H9 (cell line): ENCODE measurements around the gene INSC. TPM values are rescaled to one million over a fixed set of nuclear protein-coding genes. Genes with fewer than 3 reads are reported as not detected.

Source experiments
- DNase-seq: peaks from one replicate; pipeline ENCODE4 v3.0.0-alpha.2; 2017
- H2AFZ ChIP-seq: one replicate; pipeline ENCODE4 v1.6.1; 2013; ENCODE audit warnings: mild to moderate bottlenecking, low read length, control low read depth, moderate library complexity
- H2AK5ac ChIP-seq: 2 replicates; pipeline ENCODE4 v1.6.1; 2013; ENCODE audit warnings: low read length, control low read depth, mixed read lengths; ENCODE audit not compliant: insufficient read length
- H2BK120ac ChIP-seq: one replicate; pipeline ENCODE4 v1.6.1; 2013; ENCODE audit warnings: low read depth, mild to moderate bottlenecking, low read length, control low read depth, inconsistent platforms; ENCODE audit not compliant: poor library complexity, severe bottlenecking
- H2BK12ac ChIP-seq: 2 replicates; pipeline ENCODE4 v1.6.1; 2013; ENCODE audit warnings: low read length, control low read depth, mixed read lengths, low read depth; ENCODE audit not compliant: insufficient read length
- H2BK15ac ChIP-seq: 2 replicates; pipeline ENCODE4 v1.6.1; 2013; ENCODE audit warnings: low read depth, low read length, control low read depth
- H2BK20ac ChIP-seq: one replicate; pipeline ENCODE4 v1.6.1; 2013; ENCODE audit warnings: low read depth, mild to moderate bottlenecking, low read length, control low read depth, inconsistent platforms; ENCODE audit not compliant: poor library complexity, severe bottlenecking
- H2BK5ac ChIP-seq: 2 replicates; pipeline ENCODE4 v1.6.1; 2013; ENCODE audit warnings: low read length, control low read depth, mixed read lengths; ENCODE audit not compliant: insufficient read length
- H3K14ac ChIP-seq: 2 replicates; pipeline ENCODE4 v1.6.1; 2013; ENCODE audit warnings: low read length, control low read depth; ENCODE audit not compliant: insufficient read depth
- H3K18ac ChIP-seq: 2 replicates; pipeline ENCODE4 v1.6.1; 2013; ENCODE audit warnings: low read depth, mild to moderate bottlenecking, mixed read lengths, low read length, control low read depth; ENCODE audit not compliant: insufficient read length
- H3K23ac ChIP-seq: 2 replicates; pipeline ENCODE4 v1.6.1; 2013; ENCODE audit warnings: low read length, control low read depth, mixed read lengths, low read depth; ENCODE audit not compliant: insufficient read length
- H3K23me2 ChIP-seq: 2 replicates; pipeline ENCODE4 v1.6.1; 2013; ENCODE audit warnings: low read depth, mild to moderate bottlenecking, mixed read lengths, low read length, control low read depth; ENCODE audit not compliant: insufficient read length, poor library complexity, severe bottlenecking
- H3K27ac ChIP-seq: 2 replicates; pipeline ENCODE4 v1.5.1; 2013; ENCODE audit warnings: low read length, control low read depth, mixed read lengths, low read depth; ENCODE audit not compliant: insufficient read length
- H3K27me3 ChIP-seq: 2 replicates; pipeline ENCODE4 v1.6.1; 2013; ENCODE audit warnings: low read length, control low read depth, inconsistent platforms; ENCODE audit not compliant: insufficient read depth
- H3K4ac ChIP-seq: 2 replicates; pipeline ENCODE4 v1.6.1; 2013; ENCODE audit warnings: low read depth, mild to moderate bottlenecking, control low read depth, inconsistent platforms, low read length, moderate library complexity
- H3K4me1 ChIP-seq: 2 replicates; pipeline ENCODE4 v1.6.1; 2013; ENCODE audit warnings: low read length, control low read depth, inconsistent platforms; ENCODE audit not compliant: insufficient read depth
- H3K4me2 ChIP-seq: 2 replicates; pipeline ENCODE4 v1.6.1; 2013; ENCODE audit warnings: low read length, control low read depth, mixed read lengths; ENCODE audit not compliant: insufficient read length, insufficient read depth
- H3K56ac ChIP-seq: 2 replicates; pipeline ENCODE4 v1.6.1; 2013; ENCODE audit warnings: low read depth, mild to moderate bottlenecking, mixed read lengths, low read length, control low read depth; ENCODE audit not compliant: insufficient read length
- H3K79me1 ChIP-seq: 2 replicates; pipeline ENCODE4 v1.6.1; 2013; ENCODE audit warnings: low read depth, mild to moderate bottlenecking, moderate library complexity, low read length, control low read depth, inconsistent platforms; ENCODE audit not compliant: insufficient read depth, poor library complexity, severe bottlenecking
- H3K79me2 ChIP-seq: 2 replicates; pipeline ENCODE4 v1.6.1; 2013; ENCODE audit warnings: low read length, control low read depth, inconsistent platforms; ENCODE audit not compliant: insufficient read depth
- H3K9ac ChIP-seq: 2 replicates; pipeline ENCODE4 v1.6.1; 2013; ENCODE audit warnings: low read length, control low read depth, mixed read lengths; ENCODE audit not compliant: insufficient read length; ENCODE audit errors: extremely low read depth
- H3K9me3 ChIP-seq: one replicate; pipeline ENCODE4 v1.6.1; 2013; ENCODE audit warnings: low read depth, low read length, inconsistent platforms; ENCODE audit not compliant: control insufficient read depth
- H3T11ph ChIP-seq: one replicate; pipeline ENCODE4 v1.6.1; 2013; ENCODE audit warnings: mild to moderate bottlenecking, low read length, control low read depth, inconsistent platforms
- H4K20me1 ChIP-seq: one replicate; pipeline ENCODE4 v1.6.1; 2013; ENCODE audit not compliant: control insufficient read depth, insufficient read length, insufficient read depth
- H4K5ac ChIP-seq: 2 replicates; pipeline ENCODE4 v1.6.1; 2013; ENCODE audit warnings: low read depth, mild to moderate bottlenecking, mixed read lengths, low read length, control low read depth; ENCODE audit not compliant: insufficient read length
- H4K8ac ChIP-seq: replicated peaks from 2 replicates; pipeline ENCODE4 v1.6.1; 2013; ENCODE audit warnings: low read length, control low read depth, mixed read lengths, low read depth; ENCODE audit not compliant: insufficient read length
- H4K91ac ChIP-seq: 2 replicates; pipeline ENCODE4 v1.6.1; 2013; ENCODE audit warnings: low read depth, mild to moderate bottlenecking, moderate library complexity, mixed read lengths, low read length, control low read depth; ENCODE audit not compliant: insufficient read length
- H3K27ac Mint-ChIP-seq, 3 experiments: 2 replicates in 2 of 3; 3 replicates in 1 of 3; pipeline ENCODE4 v1.8.0; 2020 to 2021; ENCODE audit warnings: mixed read lengths in 3 of 3, mild to moderate bottlenecking in 1 of 3, moderate library complexity in 1 of 3
- H3K27me3 Mint-ChIP-seq: 2 replicates; pipeline ENCODE4 v1.8.0; 2021; ENCODE audit warnings: low read depth, mild to moderate bottlenecking, moderate library complexity, mixed read lengths
- H3K36me3 Mint-ChIP-seq, 3 experiments: 2 replicates in 2 of 3; 3 replicates in 1 of 3; pipeline ENCODE4 v1.8.0; 2020 to 2021; ENCODE audit warnings: low read depth in 3 of 3, mixed read lengths in 3 of 3; ENCODE audit not compliant: insufficient read depth in 1 of 3
- H3K4me1 Mint-ChIP-seq, 2 experiments: 2 replicates each; pipeline ENCODE4 v1.8.0; 2020; ENCODE audit warnings: mixed read lengths in 2 of 2
- H3K4me3 Mint-ChIP-seq, 2 experiments: 2 replicates in 1 of 2; 3 replicates in 1 of 2; pipeline ENCODE4 v1.8.0; 2020 to 2021; ENCODE audit warnings: mild to moderate bottlenecking in 2 of 2, mixed read lengths in 2 of 2, moderate library complexity in 1 of 2
- H3K9me3 Mint-ChIP-seq, 2 experiments: 2 replicates in 1 of 2; 3 replicates in 1 of 2; pipeline ENCODE4 v1.8.0; 2020; ENCODE audit warnings: mild to moderate bottlenecking in 2 of 2, mixed read lengths in 2 of 2, moderate library complexity in 1 of 2
- CTCF ChIP-seq: fragments of 200-600 bp; sonication (generic); conservative IDR thresholded peaks from 3 replicates; pipeline ENCODE4 v1.8.0; 2021; ENCODE audit warnings: antibody characterized with exemption, mild to moderate bottlenecking
- WGBS: extraction: QIAGEN DNeasy Blood & Tissue Kit; methylation state at CpG from one replicate; pipeline ENCODE4 v1.1.7; 2013; ENCODE audit warnings: missing lambda C conversion rate, low lambda C conversion rate, mixed read lengths; ENCODE audit not compliant: insufficient read length; ENCODE audit errors: extremely low coverage; 5-methylcytosine and 5-hydroxymethylcytosine counted together
- total RNA-seq: library from RNA; stranded (reverse); gene quantifications from 2 replicates; pipeline ENCODE4 v1.2.1, GENCODE V29; 2021

INSC gene
- total RNA-seq, 1 experiment from 2014 or later, result not detected

DNA sequence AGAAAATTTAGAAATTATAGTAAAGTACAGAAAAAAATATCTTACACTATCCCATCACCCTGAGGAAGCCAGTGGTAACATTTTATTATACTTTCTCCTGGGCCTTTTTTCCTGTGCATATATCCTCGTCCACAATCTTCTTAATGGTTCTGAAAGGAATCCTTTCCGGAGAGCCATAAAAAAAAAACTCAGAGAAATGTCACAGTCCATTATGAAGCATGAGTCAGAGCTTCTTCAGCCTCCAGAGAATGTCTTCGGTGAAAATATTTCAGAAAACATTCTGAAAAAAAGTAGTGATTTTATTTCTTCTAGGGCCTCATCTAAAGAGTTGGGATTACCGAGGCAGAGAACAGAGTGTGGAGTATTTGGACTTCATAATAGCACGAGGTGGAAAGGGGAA lies 163.4 kb downstream of the INSC start:
- peaks cover 2% of the 10 kb centered on the region for H3K27me3 Mint-ChIP-seq
- DNase-seq, result no peak
- no peak overlapping the region for H3K18ac ChIP-seq
- no peak overlapping the region for H2BK15ac ChIP-seq
- H3K4me3 Mint-ChIP-seq, result no peak overlapping the region
- H4K20me1 ChIP-seq, result no peaks in the 10 kb centered on the region
- H3K27me3 ChIP-seq, result no peaks in the 10 kb centered on the region
- H3T11ph ChIP-seq, result no peak overlapping the region
- no peak overlapping the region for H2AK5ac ChIP-seq
- no CpG with 5 or more reads among the region's 5 CpGs for WGBS
- no peak overlapping the region for H4K5ac ChIP-seq
- no peak overlapping the region for H3K23ac ChIP-seq
- no peak overlapping the region for H3K4ac ChIP-seq
- H3K9ac ChIP-seq, result no peak overlapping the region
- no peaks in the 10 kb centered on the region for H3K9me3 ChIP-seq
- H3K4me2 ChIP-seq, result no peak overlapping the region
- no peak overlapping the region for H4K8ac ChIP-seq
- H3K36me3 Mint-ChIP-seq, result no peaks in the 10 kb centered on the region
- H3K27ac ChIP-seq, result no peak overlapping the region
- H3K56ac ChIP-seq, result no peak overlapping the region
- TF ChIP-seq CTCF, result no peak
- no peak overlapping the region for H3K14ac ChIP-seq
- H2BK12ac ChIP-seq, result no peak overlapping the region
- no peaks in the 10 kb centered on the region for H3K4me1 ChIP-seq
- no peak overlapping the region for H2BK120ac ChIP-seq
- no peaks in the 10 kb centered on the region for H3K79me1 ChIP-seq
- no peak overlapping the region for H2BK20ac ChIP-seq
- peaks cover 8 to 9% of the 10 kb centered on the region in 2 experiments for H3K4me1 Mint-ChIP-seq
- H3K27ac Mint-ChIP-seq, result no peak overlapping the region
- H2BK5ac ChIP-seq, result no peak overlapping the region
- H3K9me3 Mint-ChIP-seq, result no peaks in the 10 kb centered on the region; a peak in 1 of 5 replicates
- no peaks in the 10 kb centered on the region for H3K23me2 ChIP-seq
- H3K79me2 ChIP-seq, result no peaks in the 10 kb centered on the region
- H2AFZ ChIP-seq, result no peak overlapping the region
- no peak overlapping the region for H4K91ac ChIP-seq
